HG03139 (cell line): Measurements from ENCODE around the gene ARMC3.

Experiments
- ATAC-seq: cut with Tn5 transposase; IDR thresholded peaks from one replicate; pipeline ENCODE4 v1.9.1; 2021; ENCODE audit not compliant: unreplicated experiment

The ARMC3 gene

DNA sequence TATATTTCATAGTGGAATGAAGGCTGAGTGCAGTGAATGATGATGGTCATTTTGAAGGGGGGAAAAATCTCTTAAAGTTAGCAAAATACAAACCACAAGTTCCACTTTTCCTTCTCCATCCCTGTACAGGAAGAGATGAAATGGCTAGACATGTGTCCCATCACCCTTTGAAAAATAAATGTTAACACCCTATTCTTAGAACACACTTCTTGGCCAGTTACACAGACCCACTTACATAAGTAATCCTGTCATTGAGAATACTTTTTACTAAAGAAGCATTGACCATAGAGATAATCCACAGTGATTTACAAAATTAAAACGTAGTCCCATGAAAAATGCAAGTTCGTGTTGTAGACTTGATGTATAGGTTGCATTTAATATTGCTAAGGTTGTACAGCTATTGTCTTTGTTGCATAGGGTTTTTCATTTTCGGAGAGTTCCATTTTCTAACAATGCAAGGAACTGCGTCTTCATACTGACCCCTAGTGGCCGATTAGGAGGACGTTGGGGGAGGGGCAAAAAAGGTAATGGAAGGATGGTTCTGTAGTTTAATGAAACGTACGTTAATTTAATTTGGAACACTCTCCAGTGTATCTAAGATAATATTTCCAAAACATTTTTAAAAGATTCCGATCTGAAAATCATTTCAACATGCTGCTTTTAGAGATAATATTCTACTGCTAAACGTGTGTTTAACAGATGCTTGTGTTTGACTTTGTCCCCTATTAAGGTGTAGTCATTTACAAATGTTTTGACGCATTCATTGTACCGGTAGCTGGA lies 60.9 kb downstream of the ARMC3 start:
- no peak for ATAC-seq

DNA sequence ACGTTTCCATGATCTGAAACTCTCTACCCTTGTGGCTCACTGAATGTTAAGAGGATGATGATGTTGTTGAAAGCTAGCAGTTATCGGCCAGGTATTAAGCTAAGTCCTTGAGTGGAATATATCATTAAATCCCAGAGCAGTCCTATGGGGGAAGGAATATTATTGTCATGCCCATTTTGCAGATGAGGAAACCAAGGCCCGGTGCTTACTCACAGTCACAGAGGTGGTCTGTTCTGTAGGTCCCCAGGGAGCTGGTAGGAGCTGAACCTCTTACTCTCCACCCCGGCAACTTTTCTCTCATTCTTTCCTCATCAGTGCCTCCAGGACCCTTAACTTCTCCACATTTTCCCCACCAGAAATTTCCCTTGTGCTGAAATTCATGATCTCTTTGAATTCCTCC lies 62.6 kb downstream of the ARMC3 start:
- no peak for ATAC-seq

DNA sequence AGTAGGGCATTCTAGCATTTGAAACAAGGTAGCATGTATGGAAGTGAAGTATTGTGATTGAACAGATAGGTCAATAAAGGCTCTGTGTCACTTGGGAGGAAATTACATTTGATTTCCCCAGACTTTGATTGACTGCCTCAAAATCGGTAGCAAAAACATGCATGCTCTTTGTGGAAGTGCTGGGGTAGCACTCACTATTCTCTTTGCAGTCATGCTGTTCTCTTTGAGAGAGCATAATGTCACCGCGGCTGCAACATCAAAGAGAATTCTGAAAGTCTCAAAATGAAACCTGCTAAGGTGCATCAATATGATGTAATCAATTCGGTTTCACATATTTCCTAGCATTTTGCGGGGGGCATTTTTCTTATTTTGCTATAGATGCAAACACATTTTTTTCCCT lies 64.2 kb downstream of the ARMC3 start:
- ATAC-seq: no peak

DNA sequence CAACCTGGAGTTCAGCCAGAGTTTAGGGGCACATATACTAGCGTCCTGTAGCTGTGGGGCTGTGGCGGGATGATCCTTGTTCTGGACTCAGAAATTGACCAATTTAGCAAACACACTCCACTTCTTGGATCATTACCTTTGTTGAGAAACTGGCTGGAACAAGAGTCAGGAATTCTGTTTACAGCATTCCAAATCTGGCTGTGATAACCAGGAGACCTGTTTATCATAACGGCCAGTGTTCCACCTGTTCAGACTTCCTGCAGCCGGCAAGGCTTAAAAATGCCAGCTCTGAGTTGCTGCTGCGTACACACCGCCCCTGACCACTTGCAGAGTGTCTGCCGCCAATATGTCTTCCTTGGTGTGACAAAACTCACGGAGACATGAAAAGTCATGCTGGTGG lies 64.8 kb downstream of the ARMC3 start:
- ATAC-seq: no peak

DNA sequence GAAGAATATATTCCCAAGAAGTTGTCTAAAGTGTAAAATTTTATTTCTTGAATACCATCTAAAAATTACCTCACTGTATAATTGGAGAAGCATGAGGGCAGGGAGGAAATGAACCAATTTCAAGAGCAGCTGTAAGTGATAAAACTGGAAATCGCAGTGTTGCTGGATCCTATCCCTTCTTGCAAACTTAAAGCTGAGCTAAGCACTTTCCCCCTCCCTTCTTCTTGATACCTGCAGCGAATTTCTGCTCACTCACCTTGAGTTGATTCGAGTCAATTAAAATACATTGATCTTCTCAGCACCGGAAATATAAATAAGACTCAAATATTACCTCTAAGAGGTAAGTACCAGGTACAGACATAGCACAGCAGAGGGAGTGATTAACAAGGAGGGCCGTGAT lies 65.5 kb downstream of the ARMC3 start:
- ATAC-seq: no peak

DNA sequence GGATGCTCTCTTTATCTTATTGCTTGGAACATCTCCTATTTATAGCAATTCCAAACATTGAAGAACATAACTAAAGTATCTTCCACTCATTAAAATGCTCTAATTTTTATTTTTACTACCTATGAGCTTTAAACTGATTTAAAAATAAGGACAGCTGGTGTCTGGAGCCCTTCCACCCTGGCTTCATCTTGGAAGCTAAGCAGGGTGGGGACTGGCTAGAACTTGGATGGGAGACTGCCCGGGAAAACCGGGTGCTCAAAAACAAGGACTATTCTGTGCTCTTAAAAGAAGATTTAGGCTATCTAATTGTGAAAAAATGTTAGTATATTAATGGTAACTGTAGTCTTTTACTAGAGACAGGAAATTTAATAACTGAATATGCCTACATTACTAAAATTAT lies 69.2 kb downstream of the ARMC3 start:
- ATAC-seq: no peak

DNA sequence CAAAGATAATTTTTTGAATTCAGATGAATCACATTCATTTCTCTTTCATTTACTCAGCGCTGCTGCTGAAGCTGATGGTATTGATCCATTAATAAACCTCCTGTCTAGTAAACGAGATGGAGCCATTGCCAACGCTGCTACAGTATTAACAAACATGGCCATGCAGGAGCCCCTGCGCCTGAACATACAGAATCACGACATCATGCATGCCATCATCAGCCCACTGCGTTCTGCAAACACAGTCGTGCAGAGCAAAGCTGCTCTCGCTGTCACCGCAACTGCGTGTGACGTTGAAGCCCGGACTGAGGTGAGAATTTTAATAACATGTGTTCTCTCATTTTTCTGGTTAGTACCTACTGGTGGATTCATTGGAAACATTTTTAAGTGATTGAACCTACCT lies 70.2 kb downstream of the ARMC3 start:
- ATAC-seq: no peak

DNA sequence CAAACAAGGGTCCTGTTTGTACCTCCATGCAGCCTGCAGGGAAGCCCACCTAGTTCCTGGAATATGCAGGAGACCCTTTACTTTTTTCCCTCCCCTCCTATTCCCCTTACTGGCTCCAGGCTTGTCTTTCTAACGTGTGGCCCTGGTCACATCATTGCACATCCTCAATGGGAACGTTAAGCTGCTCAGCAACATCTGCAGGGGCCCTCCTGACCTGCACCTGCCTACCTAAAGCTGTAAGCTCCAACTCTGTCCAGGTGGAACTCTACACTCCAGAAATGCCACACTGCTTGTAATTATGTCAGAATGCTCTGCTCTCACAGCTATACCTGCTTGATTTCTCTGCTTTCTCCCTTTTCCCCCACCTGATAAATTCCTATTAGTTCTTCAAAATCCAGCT lies 72.1 kb downstream of the ARMC3 start:
- no peak for ATAC-seq

DNA sequence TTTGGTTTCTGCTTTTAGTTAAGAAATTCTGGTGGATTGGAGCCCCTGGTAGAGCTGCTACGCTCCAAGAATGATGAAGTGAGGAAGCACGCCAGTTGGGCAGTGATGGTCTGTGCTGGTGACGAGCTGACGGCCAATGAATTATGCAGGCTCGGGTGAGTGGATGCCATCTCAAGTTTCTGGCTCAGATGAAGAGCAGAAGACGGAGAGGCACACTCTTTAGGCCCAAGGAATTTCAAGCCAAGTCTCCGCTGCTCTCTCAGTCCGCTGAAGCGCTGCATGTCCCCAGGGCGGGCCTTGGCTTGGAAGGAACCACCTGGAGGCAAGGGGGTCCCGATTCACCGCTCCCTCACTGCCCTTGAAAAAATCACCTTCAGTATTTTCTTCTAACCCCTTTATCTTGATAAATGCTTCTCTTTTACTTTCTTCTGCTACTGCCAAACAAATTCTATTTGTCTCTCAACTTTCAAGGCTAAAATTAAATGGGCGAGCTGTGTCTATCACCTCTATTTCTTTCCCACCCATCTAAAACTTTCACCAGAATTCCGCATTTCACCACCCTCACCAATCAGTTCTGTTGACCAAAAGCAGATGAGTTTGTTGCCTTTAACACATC lies 74.2 kb downstream of the ARMC3 start:
- no peak for ATAC-seq

DNA sequence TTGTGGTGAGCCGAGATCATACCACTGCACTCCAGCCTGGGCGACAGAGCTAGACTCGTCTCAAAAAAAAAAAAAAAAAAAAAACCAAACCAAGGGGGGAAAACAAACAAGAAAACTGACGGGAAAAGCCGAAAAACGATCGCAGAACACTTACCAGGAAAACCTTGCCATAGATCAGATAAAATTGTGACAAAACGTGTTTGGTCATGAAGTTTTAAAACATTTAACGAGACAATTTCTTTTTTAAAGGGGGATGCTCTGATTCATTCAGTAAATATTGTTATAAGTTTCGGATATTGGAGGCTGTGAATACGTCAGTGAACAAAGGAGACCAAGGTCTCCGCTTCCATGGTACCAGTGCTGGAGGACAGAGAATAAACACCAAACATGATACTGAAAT lies 77.3 kb downstream of the ARMC3 start:
- ATAC-seq: no peak

DNA sequence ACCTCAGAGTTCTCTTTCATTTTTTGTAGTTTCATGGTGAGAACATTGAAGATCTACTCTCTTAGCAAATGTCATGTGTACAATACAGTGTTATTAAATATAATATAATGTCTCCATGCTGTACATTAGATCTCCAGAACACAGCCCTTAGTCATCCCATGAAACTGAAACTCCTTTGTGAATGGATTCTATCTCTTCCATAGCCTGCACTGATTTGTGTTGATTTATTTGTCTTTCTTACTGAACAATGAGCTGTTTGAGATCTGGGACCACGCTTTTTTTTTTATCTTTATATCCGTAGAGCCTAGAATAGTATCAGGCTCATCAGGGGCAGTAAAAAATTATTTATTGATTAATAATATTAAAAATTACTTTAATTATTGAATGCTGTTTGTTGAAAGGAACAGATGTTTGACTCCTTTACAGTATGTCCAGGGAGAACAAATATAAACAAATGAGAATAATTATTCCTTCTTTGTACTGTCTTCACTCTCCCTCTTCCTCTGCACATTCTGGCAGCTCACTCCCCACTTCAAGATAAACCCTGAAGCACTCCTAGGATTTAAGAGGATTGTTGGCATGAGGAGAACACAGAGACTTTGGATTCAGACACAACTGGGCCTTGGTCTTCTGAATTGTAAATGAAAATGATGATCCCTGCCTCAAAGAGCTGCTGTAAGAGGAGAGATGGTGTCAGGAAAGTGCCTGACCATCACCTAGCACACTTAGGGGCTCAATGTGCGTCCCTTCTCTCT lies 85.9 kb downstream of the ARMC3 start:
- ATAC-seq: no peak

DNA sequence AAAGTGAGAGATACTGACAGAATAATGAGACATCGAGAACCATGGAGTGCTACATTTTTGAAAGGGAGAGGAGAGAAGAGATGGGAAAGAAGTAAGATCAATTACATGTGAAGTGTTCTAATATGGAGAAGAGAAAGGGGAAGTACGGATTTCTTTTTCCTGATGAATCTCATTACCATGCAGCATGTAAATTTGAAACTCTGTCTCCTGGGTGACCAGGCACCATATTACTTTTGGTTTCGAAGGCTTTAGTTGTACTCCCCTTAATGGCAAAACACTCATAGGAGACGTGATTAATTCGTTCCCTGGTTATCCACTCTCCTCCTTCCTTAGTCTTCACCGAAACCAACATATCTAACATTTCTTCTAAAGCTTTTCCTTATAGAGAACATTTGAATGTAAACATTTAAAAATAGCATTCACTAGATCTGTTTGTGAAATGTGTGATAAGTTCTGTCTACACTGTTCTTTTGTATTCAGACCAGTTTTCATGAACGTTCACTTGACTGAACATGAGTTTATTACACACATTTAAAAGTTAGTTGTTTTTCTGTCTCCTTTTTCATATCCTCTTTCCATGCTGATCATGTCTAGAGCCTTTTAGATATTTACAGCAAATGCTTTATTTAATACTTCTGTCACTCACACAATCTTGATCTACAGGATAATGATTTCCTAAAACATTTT lies 87.3 kb downstream of the ARMC3 start:
- ATAC-seq: peak; percentile 95

DNA sequence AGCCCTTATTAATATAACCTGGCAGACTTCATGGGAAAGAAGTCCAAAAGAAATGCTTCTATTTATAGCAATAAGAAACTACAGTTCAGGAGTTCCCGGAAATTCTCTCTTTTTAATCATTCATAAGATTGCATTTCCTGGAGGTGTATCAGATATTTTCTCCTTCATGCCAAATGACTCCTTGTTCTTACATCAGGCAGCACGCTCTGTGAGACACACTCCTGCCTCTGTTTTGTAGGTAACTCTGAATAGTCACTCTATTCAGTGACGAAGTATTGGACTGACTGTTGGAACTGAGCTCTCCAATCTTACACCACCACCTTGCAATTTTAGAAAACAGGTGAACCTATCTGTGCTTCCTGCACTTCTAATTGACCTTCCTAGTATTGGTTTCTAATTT lies 88.8 kb downstream of the ARMC3 start:
- no peak for ATAC-seq

DNA sequence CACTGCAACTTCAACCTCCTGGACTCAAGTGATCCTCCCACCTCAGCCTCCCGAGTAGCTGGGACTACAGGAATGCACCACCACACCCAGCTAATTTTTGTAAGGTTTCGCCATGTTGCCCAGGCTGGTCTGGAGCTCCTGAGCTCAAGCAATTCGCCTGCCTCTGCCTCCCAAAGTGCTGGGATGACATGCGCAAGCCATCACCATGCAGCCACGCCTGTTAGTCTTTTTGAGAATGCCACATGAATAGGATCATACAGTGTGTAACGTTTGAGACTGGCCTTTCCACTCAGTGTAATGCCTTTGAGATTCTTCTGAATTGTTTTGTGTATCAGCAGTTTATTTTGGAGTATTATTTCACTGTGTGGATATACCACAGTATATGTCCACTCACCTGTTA lies 91.8 kb downstream of the ARMC3 start:
- ATAC-seq: no peak

DNA sequence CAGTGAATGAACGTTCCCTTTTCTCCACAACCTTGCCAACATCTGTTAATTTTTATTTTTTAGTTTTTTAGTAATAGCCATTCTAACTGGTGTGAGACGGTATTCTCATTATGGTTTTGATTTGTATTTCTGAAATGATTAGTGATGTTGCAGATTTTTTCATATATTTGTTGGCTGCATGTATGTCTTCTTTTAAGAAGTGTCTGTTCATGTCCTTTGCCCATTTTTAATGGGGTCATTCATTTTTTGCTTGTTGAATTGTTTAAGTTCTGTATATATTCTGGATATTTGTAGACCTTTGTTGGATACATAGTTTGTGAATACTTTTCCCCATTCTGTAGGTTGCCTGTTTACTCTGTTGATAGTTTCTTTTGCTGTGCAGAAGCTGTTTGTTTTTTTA lies 93.6 kb downstream of the ARMC3 start:
- ATAC-seq: no peak

DNA sequence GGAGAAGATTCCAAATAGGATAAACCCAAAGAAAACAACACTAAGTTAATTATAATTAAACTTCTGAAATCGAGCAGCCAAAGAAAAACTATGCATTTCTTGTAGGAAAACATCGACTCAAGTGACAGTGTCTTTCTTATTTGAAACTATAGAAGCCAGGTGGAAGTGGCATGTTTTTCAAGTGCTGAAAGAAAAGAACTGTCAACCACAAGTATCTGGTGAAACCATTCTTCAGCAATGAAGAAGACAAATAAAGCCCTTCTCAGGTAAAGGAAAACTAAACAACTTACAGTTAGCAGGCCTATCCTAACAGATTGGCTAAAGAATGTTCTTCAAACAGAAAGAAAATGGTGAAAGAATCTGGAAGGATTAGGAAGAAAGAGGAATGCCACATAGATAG lies 96.1 kb downstream of the ARMC3 start:
- ATAC-seq: no peak

DNA sequence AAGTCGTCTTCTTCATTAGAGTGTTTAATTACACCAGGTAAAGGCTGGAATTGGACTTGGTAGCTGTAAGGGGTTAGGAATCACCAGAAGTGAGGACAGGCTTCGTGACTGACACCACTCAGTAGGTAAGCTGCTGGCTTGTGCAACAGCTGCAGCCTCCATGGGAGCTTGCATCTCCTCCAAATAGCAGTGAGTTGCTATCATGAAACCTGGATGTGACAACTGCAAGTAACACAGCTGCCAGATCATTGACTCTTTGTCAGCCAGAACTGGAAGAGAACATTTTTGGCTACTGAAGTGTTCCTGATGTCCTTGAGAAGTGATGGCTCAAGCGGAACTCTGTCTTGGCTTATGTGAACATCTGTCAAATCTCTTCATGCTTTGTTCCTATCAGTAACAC lies 103.5 kb downstream of the ARMC3 start:
- no peak for ATAC-seq

DNA sequence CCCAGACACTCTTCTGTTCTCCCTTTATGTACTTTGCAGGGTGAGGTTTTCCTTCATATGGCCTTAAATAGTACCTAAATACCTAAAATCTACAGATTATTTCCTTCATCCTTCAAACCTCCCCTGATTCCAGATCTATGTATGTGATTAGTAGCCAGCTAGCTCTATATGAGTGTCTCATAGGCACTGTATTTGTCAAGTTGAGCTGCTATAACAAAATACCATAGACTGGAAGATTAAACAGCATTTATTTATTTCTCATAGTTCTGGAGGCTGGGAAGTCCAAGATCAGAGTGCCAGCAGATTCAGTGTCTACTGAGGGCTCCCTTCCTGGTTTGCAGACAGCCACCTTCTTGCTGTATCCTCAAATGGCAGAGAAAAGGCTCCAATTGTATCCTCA lies 106.9 kb downstream of the ARMC3 start:
- no peak for ATAC-seq

DNA sequence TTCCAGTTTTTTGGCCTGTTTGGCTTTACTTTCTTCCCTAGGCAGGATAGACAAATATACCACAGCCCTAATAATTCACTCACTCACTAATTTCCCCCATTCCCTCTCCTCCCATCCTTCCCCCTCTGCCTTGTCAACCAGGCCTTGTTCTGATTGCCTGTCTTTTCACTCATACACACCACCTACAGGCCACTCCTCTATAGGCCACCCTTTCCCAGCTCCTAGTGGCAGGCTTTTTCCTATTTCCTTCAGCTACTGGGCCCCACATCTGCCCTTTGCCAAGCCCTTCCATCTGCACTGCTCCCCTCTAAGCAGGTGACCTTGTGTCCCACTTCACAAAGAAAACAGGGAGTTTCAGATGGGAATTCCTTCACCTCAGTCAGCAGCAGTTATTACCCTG lies 107.7 kb downstream of the ARMC3 start:
- no peak for ATAC-seq

DNA sequence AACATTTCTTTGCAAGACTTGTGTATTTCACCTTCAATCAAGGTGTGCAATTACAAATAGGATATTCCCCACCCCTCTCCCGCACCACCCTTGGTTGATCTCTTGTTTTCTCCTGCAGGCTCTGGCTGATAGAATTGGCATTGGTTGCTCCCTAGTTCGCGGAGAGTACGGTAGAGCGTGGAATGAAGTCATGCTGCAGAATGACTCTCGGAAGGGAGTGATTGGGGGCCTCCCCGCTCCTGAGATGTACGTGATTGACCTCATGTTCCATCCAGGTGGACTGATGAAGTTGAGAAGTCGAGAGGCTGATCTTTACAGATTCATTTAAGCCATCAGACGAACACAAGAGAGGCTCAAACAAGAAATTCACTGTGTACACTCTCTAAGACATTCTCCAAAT lies 109.3 kb downstream of the ARMC3 start:
- ATAC-seq: no peak

DNA sequence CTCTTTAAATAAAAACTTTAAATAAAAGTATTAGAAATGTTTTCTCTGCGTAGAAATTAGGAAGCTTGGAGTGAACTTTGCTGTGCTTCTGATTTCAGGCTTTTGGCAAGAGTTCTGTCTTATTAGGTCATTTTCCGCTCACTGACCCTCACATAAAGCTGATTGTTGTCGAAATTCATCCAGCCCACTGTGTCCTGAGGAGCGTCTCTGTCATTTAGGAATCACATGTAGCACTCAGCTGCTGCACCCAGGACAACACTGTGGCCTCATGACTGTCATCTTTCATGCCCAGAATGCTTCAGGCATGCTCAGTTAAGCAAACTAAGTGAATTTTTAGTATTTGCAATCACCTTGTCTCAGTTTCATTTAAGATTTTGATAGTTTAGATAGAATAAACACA lies 109.7 kb downstream of the ARMC3 start:
- ATAC-seq: no peak

DNA sequence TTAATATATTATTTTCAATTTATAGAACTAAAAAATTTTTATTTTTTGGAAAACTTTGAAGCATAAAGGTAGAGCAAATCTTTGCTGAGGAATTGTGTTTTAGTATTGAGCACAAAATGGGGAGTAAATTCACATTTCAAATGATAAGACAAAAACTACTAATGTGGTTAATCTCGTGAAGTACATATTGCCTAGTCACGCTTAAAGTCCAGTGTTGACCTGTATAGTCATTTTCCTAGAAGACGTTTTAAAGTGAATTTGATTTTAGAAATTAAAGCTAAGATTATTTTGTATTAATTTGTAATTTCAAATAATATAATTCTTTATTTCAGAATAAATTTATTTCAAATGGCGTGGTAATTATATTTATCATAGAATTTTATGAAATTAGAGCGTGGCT lies 110.3 kb downstream of the ARMC3 start:
- no peak for ATAC-seq
